Measurements from ENCODE around the gene KMO. TPM values are rescaled to one million over a fixed set of nuclear protein-coding genes. Genes with fewer than 3 reads are reported as not detected.

The KMO gene
- total RNA-seq, 1 experiment from 2014 or later, result not detected

DNA sequence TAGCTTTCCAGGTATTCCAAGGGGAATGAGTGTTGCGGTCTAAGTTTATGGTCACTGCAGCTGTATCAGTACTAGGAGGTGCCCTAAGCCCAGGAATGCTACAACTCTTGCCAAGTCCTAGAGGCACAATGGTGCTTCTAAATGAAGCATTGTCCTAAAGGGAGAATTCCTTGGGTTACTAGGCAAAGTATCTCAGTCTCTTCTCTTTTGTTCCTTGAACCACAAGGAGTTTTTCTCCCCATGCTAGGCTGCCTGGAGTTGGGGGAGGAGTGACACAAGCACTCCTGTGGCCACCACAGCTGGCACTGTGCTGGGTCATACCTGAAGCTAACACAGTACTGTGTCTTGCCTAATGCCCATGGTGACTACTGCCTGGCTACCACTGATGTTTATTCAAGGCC, 50.7 kb downstream of the KMO start:
- POLR2A ChIA-PET, result no interaction called here

DNA sequence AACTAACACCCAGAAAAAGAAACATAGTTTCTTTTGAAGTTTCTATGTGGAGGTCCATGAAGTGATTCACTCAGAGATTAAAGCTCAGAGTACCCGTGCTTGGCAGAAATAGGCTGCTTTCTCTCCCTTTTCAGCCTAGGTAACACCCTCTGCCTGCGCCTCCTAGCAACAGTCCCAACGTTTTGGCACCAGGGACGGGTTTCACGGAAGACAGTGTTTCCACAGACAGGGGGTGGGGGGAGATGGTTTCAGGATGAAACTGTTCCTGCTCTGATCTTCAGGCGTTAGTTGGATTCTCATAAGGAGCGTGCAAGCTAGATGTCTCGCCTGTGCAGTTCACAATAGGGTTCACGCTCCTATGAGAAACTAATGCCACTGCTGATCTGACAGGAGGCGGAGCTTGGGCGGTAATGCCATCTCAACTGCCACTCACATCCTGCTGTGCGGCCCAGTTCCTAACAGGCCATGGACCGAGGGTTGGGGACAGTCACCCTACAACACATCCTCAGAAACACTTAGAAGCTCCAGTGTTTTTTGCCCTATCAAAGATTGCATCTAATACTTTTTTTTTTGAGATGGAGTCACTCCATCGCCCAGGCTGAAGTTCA, 54.8 kb downstream of the KMO start:
- POLR2A ChIA-PET, result no interaction called here
- DNase-seq (ENCODE audit: low spot score) (no peak), ATAC-seq (no peak)
- Mint-ChIP-seq H3K36me3 (no peaks in the 10 kb centered on the region), H3K4me3 (no peak overlapping the region), H3K27ac (no peak overlapping the region), H3K4me1 (no peaks in the 10 kb centered on the region), H3K9me3 (no peaks in the 10 kb centered on the region), H3K27me3 (ENCODE audit: low read depth) (no peaks in the 10 kb centered on the region)
- TF ChIP-seq SOX15 (CRISPR knock-in tag; IDR thresholded peaks at IDR 0.05) (no peak), GRHL2 (CRISPR knock-in tag; IDR thresholded peaks at IDR 0.05; ENCODE audit: insufficient replicate concordance, severe bottlenecking) (no peak), NR2C2 (CRISPR knock-in tag; IDR thresholded peaks at IDR 0.05) (no peak), ZNF263 (CRISPR knock-in tag; IDR thresholded peaks at IDR 0.05; ENCODE audit: low read depth) (no peak), ZNF671 (CRISPR knock-in tag; IDR thresholded peaks at IDR 0.05) (no peak), PRRX2 (CRISPR knock-in tag; IDR thresholded peaks at IDR 0.05) (no peak), ZNF121 (CRISPR knock-in tag; IDR thresholded peaks at IDR 0.05) (no peak), MYBL2 (CRISPR knock-in tag; IDR thresholded peaks at IDR 0.05) (no peak), OVOL2 (CRISPR knock-in tag; IDR thresholded peaks at IDR 0.05; ENCODE audit: borderline replicate concordance) (no peak), NR1H2 (CRISPR knock-in tag; IDR thresholded peaks at IDR 0.05) (no peak)
- TF ChIP-seq, protein P1, sequence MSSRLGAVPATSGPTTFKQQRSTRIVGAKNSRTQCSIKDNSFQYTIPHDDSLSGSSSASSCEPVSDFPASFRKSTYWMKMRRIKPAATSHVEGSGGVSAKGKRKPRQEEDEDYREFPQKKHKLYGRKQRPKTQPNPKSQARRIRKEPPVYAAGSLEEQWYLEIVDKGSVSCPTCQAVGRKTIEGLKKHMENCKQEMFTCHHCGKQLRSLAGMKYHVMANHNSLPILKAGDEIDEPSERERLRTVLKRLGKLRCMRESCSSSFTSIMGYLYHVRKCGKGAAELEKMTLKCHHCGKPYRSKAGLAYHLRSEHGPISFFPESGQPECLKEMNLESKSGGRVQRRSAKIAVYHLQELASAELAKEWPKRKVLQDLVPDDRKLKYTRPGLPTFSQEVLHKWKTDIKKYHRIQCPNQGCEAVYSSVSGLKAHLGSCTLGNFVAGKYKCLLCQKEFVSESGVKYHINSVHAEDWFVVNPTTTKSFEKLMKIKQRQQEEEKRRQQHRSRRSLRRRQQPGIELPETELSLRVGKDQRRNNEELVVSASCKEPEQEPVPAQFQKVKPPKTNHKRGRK (CRISPR knock-in tag; IDR thresholded peaks at IDR 0.05; ENCODE audit: borderline replicate concordance), result no peak
- TF ChIP-seq, protein P2, sequence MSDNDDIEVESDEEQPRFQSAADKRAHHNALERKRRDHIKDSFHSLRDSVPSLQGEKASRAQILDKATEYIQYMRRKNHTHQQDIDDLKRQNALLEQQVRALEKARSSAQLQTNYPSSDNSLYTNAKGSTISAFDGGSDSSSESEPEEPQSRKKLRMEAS (CRISPR knock-in tag; IDR thresholded peaks at IDR 0.05), result no peak
- TF ChIP-seq, protein P3, sequence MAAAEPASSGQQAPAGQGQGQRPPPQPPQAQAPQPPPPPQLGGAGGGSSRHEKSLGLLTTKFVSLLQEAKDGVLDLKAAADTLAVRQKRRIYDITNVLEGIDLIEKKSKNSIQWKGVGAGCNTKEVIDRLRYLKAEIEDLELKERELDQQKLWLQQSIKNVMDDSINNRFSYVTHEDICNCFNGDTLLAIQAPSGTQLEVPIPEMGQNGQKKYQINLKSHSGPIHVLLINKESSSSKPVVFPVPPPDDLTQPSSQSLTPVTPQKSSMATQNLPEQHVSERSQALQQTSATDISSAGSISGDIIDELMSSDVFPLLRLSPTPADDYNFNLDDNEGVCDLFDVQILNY (CRISPR knock-in tag; IDR thresholded peaks at IDR 0.05), result no peak
- TF ChIP-seq, protein P4, sequence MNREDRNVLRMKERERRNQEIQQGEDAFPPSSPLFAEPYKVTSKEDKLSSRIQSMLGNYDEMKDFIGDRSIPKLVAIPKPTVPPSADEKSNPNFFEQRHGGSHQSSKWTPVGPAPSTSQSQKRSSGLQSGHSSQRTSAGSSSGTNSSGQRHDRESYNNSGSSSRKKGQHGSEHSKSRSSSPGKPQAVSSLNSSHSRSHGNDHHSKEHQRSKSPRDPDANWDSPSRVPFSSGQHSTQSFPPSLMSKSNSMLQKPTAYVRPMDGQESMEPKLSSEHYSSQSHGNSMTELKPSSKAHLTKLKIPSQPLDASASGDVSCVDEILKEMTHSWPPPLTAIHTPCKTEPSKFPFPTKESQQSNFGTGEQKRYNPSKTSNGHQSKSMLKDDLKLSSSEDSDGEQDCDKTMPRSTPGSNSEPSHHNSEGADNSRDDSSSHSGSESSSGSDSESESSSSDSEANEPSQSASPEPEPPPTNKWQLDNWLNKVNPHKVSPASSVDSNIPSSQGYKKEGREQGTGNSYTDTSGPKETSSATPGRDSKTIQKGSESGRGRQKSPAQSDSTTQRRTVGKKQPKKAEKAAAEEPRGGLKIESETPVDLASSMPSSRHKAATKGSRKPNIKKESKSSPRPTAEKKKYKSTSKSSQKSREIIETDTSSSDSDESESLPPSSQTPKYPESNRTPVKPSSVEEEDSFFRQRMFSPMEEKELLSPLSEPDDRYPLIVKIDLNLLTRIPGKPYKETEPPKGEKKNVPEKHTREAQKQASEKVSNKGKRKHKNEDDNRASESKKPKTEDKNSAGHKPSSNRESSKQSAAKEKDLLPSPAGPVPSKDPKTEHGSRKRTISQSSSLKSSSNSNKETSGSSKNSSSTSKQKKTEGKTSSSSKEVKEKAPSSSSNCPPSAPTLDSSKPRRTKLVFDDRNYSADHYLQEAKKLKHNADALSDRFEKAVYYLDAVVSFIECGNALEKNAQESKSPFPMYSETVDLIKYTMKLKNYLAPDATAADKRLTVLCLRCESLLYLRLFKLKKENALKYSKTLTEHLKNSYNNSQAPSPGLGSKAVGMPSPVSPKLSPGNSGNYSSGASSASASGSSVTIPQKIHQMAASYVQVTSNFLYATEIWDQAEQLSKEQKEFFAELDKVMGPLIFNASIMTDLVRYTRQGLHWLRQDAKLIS (CRISPR knock-in tag; IDR thresholded peaks at IDR 0.05; ENCODE audit: borderline replicate concordance), result no peak
- TF ChIP-seq, protein P5, sequence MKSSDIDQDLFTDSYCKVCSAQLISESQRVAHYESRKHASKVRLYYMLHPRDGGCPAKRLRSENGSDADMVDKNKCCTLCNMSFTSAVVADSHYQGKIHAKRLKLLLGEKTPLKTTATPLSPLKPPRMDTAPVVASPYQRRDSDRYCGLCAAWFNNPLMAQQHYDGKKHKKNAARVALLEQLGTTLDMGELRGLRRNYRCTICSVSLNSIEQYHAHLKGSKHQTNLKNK (CRISPR knock-in tag; IDR thresholded peaks at IDR 0.05), result no peak
- TF ChIP-seq, protein P6, sequence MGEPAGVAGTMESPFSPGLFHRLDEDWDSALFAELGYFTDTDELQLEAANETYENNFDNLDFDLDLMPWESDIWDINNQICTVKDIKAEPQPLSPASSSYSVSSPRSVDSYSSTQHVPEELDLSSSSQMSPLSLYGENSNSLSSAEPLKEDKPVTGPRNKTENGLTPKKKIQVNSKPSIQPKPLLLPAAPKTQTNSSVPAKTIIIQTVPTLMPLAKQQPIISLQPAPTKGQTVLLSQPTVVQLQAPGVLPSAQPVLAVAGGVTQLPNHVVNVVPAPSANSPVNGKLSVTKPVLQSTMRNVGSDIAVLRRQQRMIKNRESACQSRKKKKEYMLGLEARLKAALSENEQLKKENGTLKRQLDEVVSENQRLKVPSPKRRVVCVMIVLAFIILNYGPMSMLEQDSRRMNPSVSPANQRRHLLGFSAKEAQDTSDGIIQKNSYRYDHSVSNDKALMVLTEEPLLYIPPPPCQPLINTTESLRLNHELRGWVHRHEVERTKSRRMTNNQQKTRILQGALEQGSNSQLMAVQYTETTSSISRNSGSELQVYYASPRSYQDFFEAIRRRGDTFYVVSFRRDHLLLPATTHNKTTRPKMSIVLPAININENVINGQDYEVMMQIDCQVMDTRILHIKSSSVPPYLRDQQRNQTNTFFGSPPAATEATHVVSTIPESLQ (CRISPR knock-in tag; IDR thresholded peaks at IDR 0.05), result no peak
- TF ChIP-seq, protein P7, sequence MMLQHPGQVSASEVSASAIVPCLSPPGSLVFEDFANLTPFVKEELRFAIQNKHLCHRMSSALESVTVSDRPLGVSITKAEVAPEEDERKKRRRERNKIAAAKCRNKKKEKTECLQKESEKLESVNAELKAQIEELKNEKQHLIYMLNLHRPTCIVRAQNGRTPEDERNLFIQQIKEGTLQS (CRISPR knock-in tag; conservative IDR thresholded peaks at IDR 0.05), result no peak
- CTCF ChIA-PET, result no interaction called here

More for the DNA sequence above, 50.7 kb downstream of the KMO start:
- Mint-ChIP-seq H3K27me3 (ENCODE audit: low read depth) (no peaks in the 10 kb centered on the region), H3K9me3 (peaks cover 6% of the 10 kb centered on the region), H3K4me1 (no peaks in the 10 kb centered on the region), H3K27ac (no peak overlapping the region), H3K4me3 (no peak overlapping the region), H3K36me3 (no peaks in the 10 kb centered on the region)
- no peak for TF ChIP-seq TP53 (CRISPR knock-in tag; IDR thresholded peaks at IDR 0.05)
- TF ChIP-seq RELA (CRISPR knock-in tag; IDR thresholded peaks at IDR 0.05; ENCODE audit: borderline replicate concordance), result no peak
- TF ChIP-seq, protein P8, sequence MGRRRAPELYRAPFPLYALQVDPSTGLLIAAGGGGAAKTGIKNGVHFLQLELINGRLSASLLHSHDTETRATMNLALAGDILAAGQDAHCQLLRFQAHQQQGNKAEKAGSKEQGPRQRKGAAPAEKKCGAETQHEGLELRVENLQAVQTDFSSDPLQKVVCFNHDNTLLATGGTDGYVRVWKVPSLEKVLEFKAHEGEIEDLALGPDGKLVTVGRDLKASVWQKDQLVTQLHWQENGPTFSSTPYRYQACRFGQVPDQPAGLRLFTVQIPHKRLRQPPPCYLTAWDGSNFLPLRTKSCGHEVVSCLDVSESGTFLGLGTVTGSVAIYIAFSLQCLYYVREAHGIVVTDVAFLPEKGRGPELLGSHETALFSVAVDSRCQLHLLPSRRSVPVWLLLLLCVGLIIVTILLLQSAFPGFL (CRISPR knock-in tag; IDR thresholded peaks at IDR 0.05; ENCODE audit: borderline replicate concordance), result no peak
- TF ChIP-seq, protein P7 (CRISPR knock-in tag; conservative IDR thresholded peaks at IDR 0.05), result no peak
- TF ChIP-seq, protein P9, sequence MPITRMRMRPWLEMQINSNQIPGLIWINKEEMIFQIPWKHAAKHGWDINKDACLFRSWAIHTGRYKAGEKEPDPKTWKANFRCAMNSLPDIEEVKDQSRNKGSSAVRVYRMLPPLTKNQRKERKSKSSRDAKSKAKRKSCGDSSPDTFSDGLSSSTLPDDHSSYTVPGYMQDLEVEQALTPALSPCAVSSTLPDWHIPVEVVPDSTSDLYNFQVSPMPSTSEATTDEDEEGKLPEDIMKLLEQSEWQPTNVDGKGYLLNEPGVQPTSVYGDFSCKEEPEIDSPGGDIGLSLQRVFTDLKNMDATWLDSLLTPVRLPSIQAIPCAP (CRISPR knock-in tag; IDR thresholded peaks at IDR 0.05), result no peak
- no peak for DNase-seq (ENCODE audit: low spot score)
- CTCF ChIA-PET, result no interaction called here
- no peak for ATAC-seq

All from WTC11 (cell line).